Parathyroid adenoma (tissue), 2 donors: Measurements from ENCODE around the gene MYL2.
A peak's percentile ranks its signal among the peaks of the same experiment; 100 is the strongest.

Experiments used
- H2AFZ ChIP-seq: fragments of 300-600 bp; sonication (generic); one replicate; pipeline ENCODE4 v1.7.0; 2017; ENCODE audit warnings: antibody characterized with exemption, mild to moderate bottlenecking
- H3K27ac ChIP-seq: fragments of 300-600 bp; sonication (generic); one replicate; pipeline ENCODE4 v1.7.0; 2017
- H3K27me3 ChIP-seq: fragments of 300-600 bp; sonication (generic); one replicate; pipeline ENCODE4 v1.7.0; 2017; ENCODE audit warnings: low read length; ENCODE audit not compliant: control insufficient read depth, insufficient read depth
- H3K36me3 ChIP-seq: fragments of 300-600 bp; sonication (generic); one replicate; pipeline ENCODE4 v1.7.0; 2017; ENCODE audit warnings: low read length; ENCODE audit not compliant: control insufficient read depth, insufficient read depth
- H3K4me1 ChIP-seq: fragments of 300-600 bp; sonication (generic); one replicate; pipeline ENCODE4 v1.7.0; 2017; ENCODE audit warnings: control low read depth
- H3K4me2 ChIP-seq: fragments of 300-600 bp; sonication (generic); one replicate; pipeline ENCODE4 v1.7.0; 2017; ENCODE audit warnings: low read length
- H3K4me3 ChIP-seq: fragments of 300-600 bp; sonication (generic); one replicate; pipeline ENCODE4 v1.7.0; 2017; ENCODE audit warnings: low read depth, low read length
- H3K79me2 ChIP-seq: fragments of 300-600 bp; sonication (generic); one replicate; pipeline ENCODE4 v1.7.0; 2017; ENCODE audit warnings: control low read depth
- H3K9ac ChIP-seq: fragments of 300-600 bp; sonication (generic); one replicate; pipeline ENCODE4 v1.7.0; 2017; ENCODE audit warnings: mild to moderate bottlenecking
- H3K9me3 ChIP-seq: fragments of 300-600 bp; sonication (generic); one replicate; pipeline ENCODE4 v1.7.0; 2017; ENCODE audit warnings: low read length; ENCODE audit not compliant: control insufficient read depth
- TF ChIP-seq, protein P1 (sequence below): fragments of 300-600 bp; sonication (generic); IDR thresholded peaks from one replicate; pipeline ENCODE4 v1.7.0; 2017; ENCODE audit warnings: antibody characterized with exemption, mild to moderate bottlenecking
- donor health status: primary hyperparathyroidism.

Gene MYL2

DNA sequence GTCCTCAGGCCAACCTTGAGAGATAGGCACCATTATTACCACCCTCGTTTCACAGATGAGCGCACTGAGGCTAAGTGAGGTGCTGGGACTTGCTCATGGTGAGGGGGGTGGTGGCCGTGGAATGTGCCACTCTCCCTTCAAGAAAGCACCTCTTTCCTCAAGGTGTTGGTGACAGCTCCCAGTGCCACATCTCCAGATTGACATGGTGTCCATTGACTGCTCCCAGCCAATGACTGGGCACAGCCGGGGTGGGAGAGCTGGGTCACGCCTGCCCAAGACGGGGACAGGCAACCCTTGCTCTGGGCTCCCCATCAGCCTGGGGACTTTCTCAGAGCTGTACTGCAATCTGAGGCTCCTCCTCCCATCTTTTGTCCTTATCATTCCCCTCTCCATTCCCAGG lies 21.0 kb upstream of the MYL2 start:
- no peak overlapping the region for H2AFZ ChIP-seq
- no peaks in the 10 kb centered on the region for H3K79me2 ChIP-seq
- TF ChIP-seq, protein P1, sequence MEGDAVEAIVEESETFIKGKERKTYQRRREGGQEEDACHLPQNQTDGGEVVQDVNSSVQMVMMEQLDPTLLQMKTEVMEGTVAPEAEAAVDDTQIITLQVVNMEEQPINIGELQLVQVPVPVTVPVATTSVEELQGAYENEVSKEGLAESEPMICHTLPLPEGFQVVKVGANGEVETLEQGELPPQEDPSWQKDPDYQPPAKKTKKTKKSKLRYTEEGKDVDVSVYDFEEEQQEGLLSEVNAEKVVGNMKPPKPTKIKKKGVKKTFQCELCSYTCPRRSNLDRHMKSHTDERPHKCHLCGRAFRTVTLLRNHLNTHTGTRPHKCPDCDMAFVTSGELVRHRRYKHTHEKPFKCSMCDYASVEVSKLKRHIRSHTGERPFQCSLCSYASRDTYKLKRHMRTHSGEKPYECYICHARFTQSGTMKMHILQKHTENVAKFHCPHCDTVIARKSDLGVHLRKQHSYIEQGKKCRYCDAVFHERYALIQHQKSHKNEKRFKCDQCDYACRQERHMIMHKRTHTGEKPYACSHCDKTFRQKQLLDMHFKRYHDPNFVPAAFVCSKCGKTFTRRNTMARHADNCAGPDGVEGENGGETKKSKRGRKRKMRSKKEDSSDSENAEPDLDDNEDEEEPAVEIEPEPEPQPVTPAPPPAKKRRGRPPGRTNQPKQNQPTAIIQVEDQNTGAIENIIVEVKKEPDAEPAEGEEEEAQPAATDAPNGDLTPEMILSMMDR: no peak
- H3K4me1 ChIP-seq: peaks cover 2% of the 10 kb centered on the region
- no peak overlapping the region for H3K4me3 ChIP-seq
- no peak overlapping the region for H3K9ac ChIP-seq
- no peaks in the 10 kb centered on the region for H3K9me3 ChIP-seq
- no peaks in the 10 kb centered on the region for H3K36me3 ChIP-seq
- no peak overlapping the region for H3K4me2 ChIP-seq
- H3K27me3 ChIP-seq: no peaks in the 10 kb centered on the region
- no peak overlapping the region for H3K27ac ChIP-seq

GRCh38 chr12:110940933-110941332 lies 20.6 kb upstream of the MYL2 start:
- Histone ChIP-seq H3K36me3 (no peaks in the 10 kb centered on the region), H2AFZ (no peak overlapping the region), H3K27me3 (no peaks in the 10 kb centered on the region), H3K27ac (no peak overlapping the region), H3K4me1 (peaks cover 2% of the 10 kb centered on the region), H3K79me2 (no peaks in the 10 kb centered on the region), H3K9ac (no peak overlapping the region), H3K4me3 (no peak overlapping the region), H3K4me2 (no peak overlapping the region), H3K9me3 (no peaks in the 10 kb centered on the region)
- TF ChIP-seq, protein P1: no peak

DNA sequence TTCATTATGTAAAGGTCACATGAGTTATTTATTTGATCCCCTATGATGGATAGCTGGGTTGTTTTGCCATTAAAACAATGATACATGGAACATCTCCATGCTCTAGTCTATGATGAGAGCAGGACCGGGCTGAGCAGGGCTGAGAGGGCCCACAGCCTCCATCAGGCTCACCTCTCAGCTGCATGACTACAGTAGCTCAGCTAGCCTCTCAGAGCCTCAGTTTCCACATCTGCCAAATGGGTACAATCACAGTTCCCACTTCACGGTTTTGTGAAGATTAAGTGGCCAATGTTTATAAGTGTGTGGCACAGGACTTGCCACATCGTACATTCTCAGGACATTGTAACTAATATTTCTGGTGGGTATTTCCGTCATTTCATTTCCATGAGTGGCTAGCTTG lies 19.9 kb upstream of the MYL2 start:
- peaks cover 2% of the 10 kb centered on the region for H3K4me1 ChIP-seq
- H2AFZ ChIP-seq: no peak overlapping the region
- TF ChIP-seq, protein P1: no peak
- H3K36me3 ChIP-seq: no peaks in the 10 kb centered on the region
- H3K9me3 ChIP-seq: no peaks in the 10 kb centered on the region
- no peak overlapping the region for H3K4me2 ChIP-seq
- no peaks in the 10 kb centered on the region for H3K79me2 ChIP-seq
- no peak overlapping the region for H3K9ac ChIP-seq
- H3K27ac ChIP-seq: no peak overlapping the region
- no peaks in the 10 kb centered on the region for H3K27me3 ChIP-seq
- no peak overlapping the region for H3K4me3 ChIP-seq

GRCh38 chr12:110937104-110937641 lies 16.8 kb upstream of the MYL2 start:
- no peaks in the 10 kb centered on the region for H3K79me2 ChIP-seq
- no peak overlapping the region for H3K9ac ChIP-seq
- H3K27ac ChIP-seq: no peak overlapping the region
- no peaks in the 10 kb centered on the region for H3K36me3 ChIP-seq
- TF ChIP-seq, protein P1: peak; percentile 95
- H2AFZ ChIP-seq: peak overlapping the region; percentile 41
- H3K4me2 ChIP-seq: no peak overlapping the region
- no peaks in the 10 kb centered on the region for H3K9me3 ChIP-seq
- H3K4me1 ChIP-seq: peaks cover 2% of the 10 kb centered on the region
- no peaks in the 10 kb centered on the region for H3K27me3 ChIP-seq
- H3K4me3 ChIP-seq: no peak overlapping the region

GRCh38 chr12:110936367-110937103 lies 16.2 kb upstream of the MYL2 start:
- no peaks in the 10 kb centered on the region for H3K36me3 ChIP-seq
- no peak overlapping the region for H3K9ac ChIP-seq
- no peak overlapping the region for H3K4me2 ChIP-seq
- no peaks in the 10 kb centered on the region for H3K9me3 ChIP-seq
- H3K27ac ChIP-seq: no peak overlapping the region
- peaks cover 2% of the 10 kb centered on the region for H3K4me1 ChIP-seq
- no peaks in the 10 kb centered on the region for H3K79me2 ChIP-seq
- H2AFZ ChIP-seq: no peak overlapping the region
- TF ChIP-seq, protein P1: no peak
- no peaks in the 10 kb centered on the region for H3K27me3 ChIP-seq
- H3K4me3 ChIP-seq: no peak overlapping the region
